Measurements from ENCODE around the gene PER1. TPM values are rescaled to one million over a fixed set of nuclear protein-coding genes. Genes with fewer than 3 reads are reported as not detected.
A peak's percentile ranks its signal among the peaks of the same experiment; 100 is the strongest.

PER1 gene
- total RNA-seq, 1 experiment from 2014 or later = 17.1 TPM

DNA sequence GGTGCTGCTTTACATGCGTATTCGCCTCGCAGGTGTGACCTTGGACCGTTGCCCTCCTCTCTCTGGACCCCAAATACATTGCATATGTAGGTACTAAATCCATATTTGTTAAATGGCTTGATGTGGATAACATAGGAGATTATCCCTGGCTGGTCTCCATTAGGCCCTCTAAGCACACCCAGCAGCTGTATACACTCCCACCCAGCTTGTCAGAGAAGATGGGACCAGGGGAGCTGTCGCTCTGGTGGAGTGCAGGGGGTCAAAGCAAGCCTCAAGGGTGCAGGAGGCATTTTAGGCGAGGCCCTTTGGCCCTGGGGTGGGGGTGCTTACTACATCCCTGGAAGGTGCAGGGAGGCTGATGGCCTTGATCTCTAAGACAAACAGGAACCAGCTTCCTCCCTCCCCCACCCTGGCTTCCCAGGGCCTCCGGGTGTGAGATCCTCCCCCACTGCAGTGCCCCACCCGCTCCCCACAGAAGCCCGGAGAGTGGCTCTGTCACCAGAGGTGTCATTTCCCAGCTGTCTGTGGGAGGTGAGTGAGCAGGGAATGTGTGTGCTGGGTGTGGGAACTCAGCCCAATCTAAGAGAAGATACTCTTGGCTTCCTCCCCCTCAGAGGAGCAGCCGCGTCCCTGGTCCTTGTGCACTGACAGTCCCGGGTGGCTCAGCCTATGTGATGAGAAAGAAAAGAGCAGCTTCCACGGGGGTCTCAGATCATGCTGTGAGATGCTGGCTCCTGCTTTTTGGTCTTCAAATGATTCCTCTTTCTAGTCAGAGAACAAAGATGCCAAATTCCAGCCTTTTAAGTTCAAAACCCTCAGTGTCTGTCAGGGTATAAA is 12.0 kb upstream of the PER1 start:
- POLR2A ChIA-PET = interaction anchor here (1.3 kb wide), 1 partner anchor 9 kb away, joined by 17 read pairs; no protein-coding TSS in a partner anchor
- TF ChIP-seq SIN3A (IDR thresholded peaks at IDR 0.05; ENCODE audit: borderline replicate concordance, insufficient read depth, low read depth, low read length) = no peak
- TF ChIP-seq, protein P1, sequence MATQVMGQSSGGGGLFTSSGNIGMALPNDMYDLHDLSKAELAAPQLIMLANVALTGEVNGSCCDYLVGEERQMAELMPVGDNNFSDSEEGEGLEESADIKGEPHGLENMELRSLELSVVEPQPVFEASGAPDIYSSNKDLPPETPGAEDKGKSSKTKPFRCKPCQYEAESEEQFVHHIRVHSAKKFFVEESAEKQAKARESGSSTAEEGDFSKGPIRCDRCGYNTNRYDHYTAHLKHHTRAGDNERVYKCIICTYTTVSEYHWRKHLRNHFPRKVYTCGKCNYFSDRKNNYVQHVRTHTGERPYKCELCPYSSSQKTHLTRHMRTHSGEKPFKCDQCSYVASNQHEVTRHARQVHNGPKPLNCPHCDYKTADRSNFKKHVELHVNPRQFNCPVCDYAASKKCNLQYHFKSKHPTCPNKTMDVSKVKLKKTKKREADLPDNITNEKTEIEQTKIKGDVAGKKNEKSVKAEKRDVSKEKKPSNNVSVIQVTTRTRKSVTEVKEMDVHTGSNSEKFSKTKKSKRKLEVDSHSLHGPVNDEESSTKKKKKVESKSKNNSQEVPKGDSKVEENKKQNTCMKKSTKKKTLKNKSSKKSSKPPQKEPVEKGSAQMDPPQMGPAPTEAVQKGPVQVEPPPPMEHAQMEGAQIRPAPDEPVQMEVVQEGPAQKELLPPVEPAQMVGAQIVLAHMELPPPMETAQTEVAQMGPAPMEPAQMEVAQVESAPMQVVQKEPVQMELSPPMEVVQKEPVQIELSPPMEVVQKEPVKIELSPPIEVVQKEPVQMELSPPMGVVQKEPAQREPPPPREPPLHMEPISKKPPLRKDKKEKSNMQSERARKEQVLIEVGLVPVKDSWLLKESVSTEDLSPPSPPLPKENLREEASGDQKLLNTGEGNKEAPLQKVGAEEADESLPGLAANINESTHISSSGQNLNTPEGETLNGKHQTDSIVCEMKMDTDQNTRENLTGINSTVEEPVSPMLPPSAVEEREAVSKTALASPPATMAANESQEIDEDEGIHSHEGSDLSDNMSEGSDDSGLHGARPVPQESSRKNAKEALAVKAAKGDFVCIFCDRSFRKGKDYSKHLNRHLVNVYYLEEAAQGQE (IDR thresholded peaks at IDR 0.05; ENCODE audit: insufficient read depth in 1 of 2, low read depth in 2 of 2, low read length in 1 of 2) = no peak
- TF ChIP-seq, protein P2, sequence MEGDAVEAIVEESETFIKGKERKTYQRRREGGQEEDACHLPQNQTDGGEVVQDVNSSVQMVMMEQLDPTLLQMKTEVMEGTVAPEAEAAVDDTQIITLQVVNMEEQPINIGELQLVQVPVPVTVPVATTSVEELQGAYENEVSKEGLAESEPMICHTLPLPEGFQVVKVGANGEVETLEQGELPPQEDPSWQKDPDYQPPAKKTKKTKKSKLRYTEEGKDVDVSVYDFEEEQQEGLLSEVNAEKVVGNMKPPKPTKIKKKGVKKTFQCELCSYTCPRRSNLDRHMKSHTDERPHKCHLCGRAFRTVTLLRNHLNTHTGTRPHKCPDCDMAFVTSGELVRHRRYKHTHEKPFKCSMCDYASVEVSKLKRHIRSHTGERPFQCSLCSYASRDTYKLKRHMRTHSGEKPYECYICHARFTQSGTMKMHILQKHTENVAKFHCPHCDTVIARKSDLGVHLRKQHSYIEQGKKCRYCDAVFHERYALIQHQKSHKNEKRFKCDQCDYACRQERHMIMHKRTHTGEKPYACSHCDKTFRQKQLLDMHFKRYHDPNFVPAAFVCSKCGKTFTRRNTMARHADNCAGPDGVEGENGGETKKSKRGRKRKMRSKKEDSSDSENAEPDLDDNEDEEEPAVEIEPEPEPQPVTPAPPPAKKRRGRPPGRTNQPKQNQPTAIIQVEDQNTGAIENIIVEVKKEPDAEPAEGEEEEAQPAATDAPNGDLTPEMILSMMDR (IDR thresholded peaks at IDR 0.05) = no peak
- TF ChIP-seq TCF7L2 (IDR thresholded peaks at IDR 0.05; ENCODE audit: low read depth, low read length) = peak; percentile 19; the same call in 1 of the 2 replicates
- no peak for TF ChIP-seq POLR2AphosphoS5 (IDR thresholded peaks at IDR 0.05; ENCODE audit: low read depth, low read length)
- Histone ChIP-seq H3K4me3 (ENCODE audit: low read depth in 2 of 2, low read length in 2 of 2) (peak overlapping the region; percentile 5 to 53; a peak in 3 of 4 replicates), H3K27me3 (ENCODE audit: control insufficient read depth, insufficient read depth, low read length) (no peaks in the 10 kb centered on the region), H3K4me1 (ENCODE audit: control insufficient read depth, insufficient read depth, low read length) (peaks cover 29% of the 10 kb centered on the region), H3K36me3 (ENCODE audit: control insufficient read depth, insufficient read depth, low read length) (no peaks in the 10 kb centered on the region; the same call in none of the 2 replicates), H3K9me3 (ENCODE audit: control insufficient read depth, insufficient read depth, low read depth, low read length) (no peaks in the 10 kb centered on the region), H3K27ac (ENCODE audit: low read length) (peak overlapping the region; percentile 71)
- in situ Hi-C loops (cut with HindIII; ENCODE audit: low pct_unique_long_range_greater_than_20kb, low sequenced_read_pairs) = no loop called here
- ATAC-seq (peak; percentile 63), DNase-seq (ENCODE audit: low read depth, low spot score) (no peak)
- BruUV-seq (replicated peaks) = no TSS peak
- intact Hi-C loops (cut with micrococcal nuclease; ENCODE audit: unreplicated experiment) = no loop called here
- CTCF ChIA-PET = no interaction called here

DNA sequence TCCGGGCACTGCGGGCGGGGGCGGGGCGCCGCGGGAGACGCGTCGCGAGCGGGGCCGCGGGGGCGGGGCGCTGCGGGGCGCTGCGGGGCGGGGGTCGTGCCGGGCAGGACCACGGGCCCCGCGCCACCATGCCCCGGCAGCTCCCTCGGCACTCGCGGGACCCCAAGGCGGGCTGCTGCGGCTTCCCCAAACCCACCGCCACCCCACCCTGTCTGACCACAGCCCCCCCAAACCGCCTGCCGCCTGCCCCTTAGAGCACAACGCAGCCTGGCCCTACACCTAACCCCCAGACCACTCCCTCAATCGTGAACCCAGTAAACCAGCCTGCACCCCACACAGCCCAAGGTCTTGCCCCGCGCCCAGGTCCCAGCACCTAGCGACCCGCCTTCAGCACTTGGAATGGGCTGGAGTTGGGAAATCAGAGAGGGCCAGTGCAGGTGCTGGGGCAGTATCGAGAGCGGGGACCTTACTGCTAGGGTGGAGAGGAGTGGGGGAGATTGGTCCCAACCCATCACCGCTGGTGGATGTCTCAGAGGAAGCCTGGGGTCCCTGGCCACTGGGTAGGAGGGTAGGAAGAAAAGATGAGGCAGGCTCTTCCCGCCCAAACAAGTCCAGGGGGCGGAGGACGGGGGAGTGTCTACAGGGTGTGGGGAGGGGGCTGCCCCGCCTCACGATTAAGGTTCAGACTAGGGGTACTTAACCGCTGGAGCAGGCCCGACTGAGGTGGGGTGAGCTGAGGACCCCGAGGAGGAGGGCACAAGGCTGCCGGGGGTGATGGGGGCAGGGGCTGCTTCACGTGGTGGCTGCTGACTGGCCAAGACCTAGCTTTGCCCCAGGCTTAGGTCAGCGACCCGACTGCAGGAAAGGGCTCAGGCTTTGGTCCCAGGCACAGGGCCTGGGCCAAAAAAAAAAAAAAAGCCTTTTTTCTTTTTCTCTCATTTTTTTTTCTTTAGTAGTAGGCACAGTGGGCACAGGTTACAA is 11.1 kb upstream of the PER1 start:
- H3K4me1 ChIP-seq (ENCODE audit: control insufficient read depth, insufficient read depth, low read length) = peaks cover 29% of the 10 kb centered on the region
- peak; percentile 65 for ATAC-seq
- BruUV-seq (replicated peaks) = no TSS peak
- POLR2A ChIA-PET = interaction anchor here (1.3 kb wide), 1 partner anchor 10 kb away, joined by 17 read pairs; no protein-coding TSS in a partner anchor
- H3K4me3 ChIP-seq (ENCODE audit: low read depth in 2 of 2, low read length in 2 of 2) = peak overlapping the region; percentile 53 to 84
- no peak for DNase-seq (ENCODE audit: low read depth, low spot score)
- no peaks in the 10 kb centered on the region; the same call in none of the 2 replicates for H3K36me3 ChIP-seq (ENCODE audit: control insufficient read depth, insufficient read depth, low read length)
- H3K27ac ChIP-seq (ENCODE audit: low read length) = peak overlapping the region; percentile 71
- in situ Hi-C loops (cut with HindIII; ENCODE audit: low pct_unique_long_range_greater_than_20kb, low sequenced_read_pairs) = no loop called here
- intact Hi-C loops (cut with micrococcal nuclease; ENCODE audit: unreplicated experiment) = no loop called here
- CTCF ChIA-PET = interaction anchor here (0.6 kb wide), 1 partner anchor 103 kb away, joined by 8 read pairs; no protein-coding TSS in a partner anchor
- TF ChIP-seq, protein P2 (IDR thresholded peaks at IDR 0.05) = no peak
- TF ChIP-seq, protein P1 (IDR thresholded peaks at IDR 0.05; ENCODE audit: insufficient read depth in 1 of 2, low read depth in 2 of 2, low read length in 1 of 2) = no peak
- no peak for TF ChIP-seq SIN3A (IDR thresholded peaks at IDR 0.05; ENCODE audit: borderline replicate concordance, insufficient read depth, low read depth, low read length)
- TF ChIP-seq POLR2AphosphoS5 (IDR thresholded peaks at IDR 0.05; ENCODE audit: low read depth, low read length) = no peak
- no peak for TF ChIP-seq TCF7L2 (IDR thresholded peaks at IDR 0.05; ENCODE audit: low read depth, low read length)
- H3K9me3 ChIP-seq (ENCODE audit: control insufficient read depth, insufficient read depth, low read depth, low read length) = no peaks in the 10 kb centered on the region
- no peaks in the 10 kb centered on the region for H3K27me3 ChIP-seq (ENCODE audit: control insufficient read depth, insufficient read depth, low read length)

Data from Panc1 (cell line).